Pons (tissue), 1 donor: ENCODE measurements around the gene C10orf71.

Experiments
- DNase-seq: peaks from one replicate; pipeline ENCODE4 v3.0.0-alpha.2; 2016; ENCODE audit warnings: low spot score

Gene C10orf71

GRCh38 chr10:49361735-49362568 lies 63.0 kb downstream of the C10orf71 start:
- DNase-seq, result no peak

- peak; percentile 78 for DNase-seq
Measured at GRCh38 chr10:49362596-49363260, 63.8 kb downstream of the C10orf71 start.

- no peak for DNase-seq
Measured at GRCh38 chr10:49363309-49364031, 64.5 kb downstream of the C10orf71 start.

GRCh38 chr10:49364051-49364450 lies 65.1 kb downstream of the C10orf71 start:
- no peak for DNase-seq

GRCh38 chr10:49364747-49365146 lies 65.8 kb downstream of the C10orf71 start:
- no peak for DNase-seq

GRCh38 chr10:49365275-49365674 lies 66.3 kb downstream of the C10orf71 start:
- DNase-seq, result no peak

GRCh38 chr10:49365675-49366415 lies 66.9 kb downstream of the C10orf71 start:
- no peak for DNase-seq

GRCh38 chr10:49366460-49366859 lies 67.5 kb downstream of the C10orf71 start:
- DNase-seq, result no peak

- DNase-seq, result no peak
Measured at GRCh38 chr10:49367600-49367999, 68.6 kb downstream of the C10orf71 start.

- no peak for DNase-seq
Measured at GRCh38 chr10:49368256-49368655, 69.3 kb downstream of the C10orf71 start.

- no peak for DNase-seq
Measured at GRCh38 chr10:49369216-49370162, 70.5 kb downstream of the C10orf71 start.

GRCh38 chr10:49370326-49371100 lies 71.5 kb downstream of the C10orf71 start:
- DNase-seq, result no peak

GRCh38 chr10:49371967-49372366 lies 73.0 kb downstream of the C10orf71 start:
- DNase-seq, result no peak

- no peak for DNase-seq
Measured at GRCh38 chr10:49373361-49373760, 74.4 kb downstream of the C10orf71 start.

GRCh38 chr10:49374740-49375139 lies 75.8 kb downstream of the C10orf71 start:
- DNase-seq, result no peak

GRCh38 chr10:49375611-49376010 lies 76.6 kb downstream of the C10orf71 start:
- no peak for DNase-seq
